Measurements from ENCODE around the gene RASSF10.

GRCh38 chr11:12990162-12990480 is 19.0 kb upstream of the RASSF10 start:
- TF ChIP-seq CTCF (IDR thresholded peaks at IDR 0.05): no peak
- no peak for TF ChIP-seq EZH2phosphoT487 (IDR thresholded peaks at IDR 0.05)

All from neural progenitor cell (in vitro differentiated cells).